Breast epithelium (tissue), 4 donors: ENCODE measurements around the gene RBL2. TPM values are rescaled to one million over a fixed set of nuclear protein-coding genes. Genes with fewer than 3 reads are reported as not detected.
"Not testable (repeated sequence)": the region's sequence is repeated elsewhere in the genome, so short reads cannot be mapped to it uniquely, and the experiment has no call there.

Source experiments
- DNase-seq, 2 donors: peaks; one replicate each; pipeline ENCODE4 v3.0.0-alpha.2; 2019; ENCODE audit warnings: low spot score in 2 of 2
- H3K27ac ChIP-seq, 2 donors: fragments of 200-600 bp; sonication (generic) in 1 of 2; one replicate each; pipeline ENCODE4 v1.5.1; 2016 to 2019; ENCODE audit warnings: mild to moderate bottlenecking in 1 of 2
- H3K27me3 ChIP-seq, 2 donors: fragments of 200-600 bp; sonication (generic) in 1 of 2; one replicate each; pipeline versions ENCODE4 v1.5.1 to v1.6.0; 2017 to 2019; ENCODE audit warnings: control low read depth in 1 of 2, mild to moderate bottlenecking in 1 of 2
- H3K36me3 ChIP-seq: fragments of 200-600 bp; one replicate; pipeline ENCODE4 v1.5.1; 2019
- H3K4me1 ChIP-seq, 2 donors: fragments of 200-600 bp; sonication (generic); one replicate each; pipeline ENCODE4 v1.5.1; 2016 to 2019; ENCODE audit warnings: control low read depth in 1 of 2
- H3K4me3 ChIP-seq, 3 donors: fragments of 200-600 bp; sonication (generic); 1 replicate in 2 of 3; 2 replicates in 1 of 3; pipeline ENCODE4 v1.5.1; 2016 to 2019; ENCODE audit warnings: mild to moderate bottlenecking in 3 of 3, moderate library complexity in 2 of 3
- H3K9me3 ChIP-seq, 2 donors: fragments of 200-600 bp; sonication (generic) in 1 of 2; one replicate each; pipeline ENCODE4 v1.5.1; 2016 to 2019; ENCODE audit warnings: control low read depth in 1 of 2
- CTCF ChIP-seq, 3 donors: fragments of 450-650 bp; IDR thresholded peaks; one replicate each; pipeline ENCODE4 v1.5.1; 2016 to 2017; ENCODE audit warnings: antibody characterized with exemption in 3 of 3, mild to moderate bottlenecking in 3 of 3, moderate library complexity in 3 of 3
- POLR2A ChIP-seq: fragments of 450-650 bp; IDR thresholded peaks from one replicate; pipeline ENCODE4 v1.6.1; 2016; ENCODE audit warnings: antibody characterized with exemption, mild to moderate bottlenecking, moderate library complexity
- POLR2AphosphoS5 ChIP-seq, 3 donors: sonication (generic); formaldehyde crosslinking; IDR thresholded peaks; one replicate each; pipeline ENCODE4 v1.6.1; 2017; ENCODE audit warnings: antibody characterized with exemption in 3 of 3
- intact Hi-C: fragments of 100-400 bp; cut with DNase I; formaldehyde crosslinking; loops from one replicate; pipeline ENCODE4 v1.15.1; 2023; ENCODE audit warnings: low total_unique reads
- total RNA-seq, 3 donors: library from RNA; depleted of rRNA; stranded (reverse); fragments of >200 nt; gene quantifications; one replicate each; pipeline ENCODE4 v1.1.0, GENCODE V29; 2016

The RBL2 gene
- total RNA-seq, 3 donors from 2014 or later: 118 to 146 (median 123) TPM

GRCh38 chr16:53537626-53538025, 103.4 kb downstream of the RBL2 start:
- Histone ChIP-seq H3K27ac (no peak overlapping the region), H3K4me1 (no peaks in the 10 kb centered on the region), H3K9me3 (no peaks in the 10 kb centered on the region), H3K36me3 (no peaks in the 10 kb centered on the region), H3K27me3 (no peaks in the 10 kb centered on the region), H3K4me3 (no peak overlapping the region)
- intact Hi-C loops: no loop called here
- TF ChIP-seq POLR2A (no peak), CTCF (IDR thresholded peaks at IDR 0.05) (no peak), POLR2AphosphoS5 (IDR thresholded peaks at IDR 0.05) (no peak)
- DNase-seq: no peak

GRCh38 chr16:53539346-53539745, 105.1 kb downstream of the RBL2 start:
- H3K36me3 ChIP-seq, H3K27ac ChIP-seq, intact Hi-C loops, DNase-seq, H3K4me3 ChIP-seq, H3K9me3 ChIP-seq, H3K27me3 ChIP-seq, H3K4me1 ChIP-seq: not testable (repeated sequence)

GRCh38 chr16:53539759-53540718, 105.8 kb downstream of the RBL2 start:
- intact Hi-C loops: loop anchor here (10.0 kb wide), 1 partner anchor 385 kb away; no protein-coding TSS in a partner anchor
- H3K27me3 ChIP-seq: not testable (repeated sequence)

More at GRCh38 chr16:53539759-53540718, 105.8 kb downstream of the RBL2 start:
- H3K4me1 ChIP-seq, H3K4me3 ChIP-seq, DNase-seq, H3K36me3 ChIP-seq, H3K9me3 ChIP-seq, H3K27ac ChIP-seq: not testable (repeated sequence)

Other genes starting within 250 kb of the RBL2 start
- 10 to 100 TPM; 39.3 to 56.3 (median 45.3) TPM for gene AKTIP, start 68.7 kb downstream of the RBL2 start, total RNA-seq